ENCODE results near the gene C3AR1.

- no peak for TF ChIP-seq GATA3 (IDR thresholded peaks at IDR 0.05; ENCODE audit: low read depth, low read length)
- no peak for TF ChIP-seq GATA2 (IDR thresholded peaks at IDR 0.05; ENCODE audit: low read depth, low read length)
Measured at GRCh38 chr12:8076366-8076765, 10.2 kb upstream of the C3AR1 start.

All from SH-SY5Y (cell line).